HG02798 (cell line): Measurements from ENCODE around the gene CAB39.

ENCODE experiments used
- ATAC-seq: cut with Tn5 transposase; IDR thresholded peaks from one replicate; pipeline ENCODE4 v1.9.1; 2021; ENCODE audit warnings: mild to moderate bottlenecking; ENCODE audit not compliant: unreplicated experiment, poor library complexity

CAB39 gene

GRCh38 chr2:230809677-230810251 lies 97.1 kb downstream of the CAB39 start:
- ATAC-seq: no peak

GRCh38 chr2:230811508-230811907 lies 98.9 kb downstream of the CAB39 start:
- no peak for ATAC-seq

- ATAC-seq: no peak
Observed at GRCh38 chr2:230812033-230812432, 99.4 kb downstream of the CAB39 start.

- no peak for ATAC-seq
Observed at GRCh38 chr2:230814616-230815015, 102.0 kb downstream of the CAB39 start.

GRCh38 chr2:230815088-230815487 lies 102.4 kb downstream of the CAB39 start:
- no peak for ATAC-seq

- ATAC-seq: no peak
Observed at GRCh38 chr2:230816735-230817134, 104.1 kb downstream of the CAB39 start.

- no peak for ATAC-seq
Observed at GRCh38 chr2:230819433-230819832, 106.8 kb downstream of the CAB39 start.

- no peak for ATAC-seq
Observed at GRCh38 chr2:230821261-230821990, 108.8 kb downstream of the CAB39 start.

- ATAC-seq: no peak
Observed at GRCh38 chr2:230821991-230822520, 109.4 kb downstream of the CAB39 start.

- ATAC-seq: no peak
Observed at GRCh38 chr2:230823264-230823964, 110.8 kb downstream of the CAB39 start.

GRCh38 chr2:230824406-230824978 lies 111.8 kb downstream of the CAB39 start:
- ATAC-seq: peak; percentile 59

GRCh38 chr2:230825354-230825753 lies 112.7 kb downstream of the CAB39 start:
- no peak for ATAC-seq

GRCh38 chr2:230827774-230828271 lies 115.2 kb downstream of the CAB39 start:
- ATAC-seq: peak; percentile 24

GRCh38 chr2:230828272-230828961 lies 115.8 kb downstream of the CAB39 start:
- peak; percentile 45 for ATAC-seq

- no peak for ATAC-seq
Observed at GRCh38 chr2:230829293-230829692, 116.7 kb downstream of the CAB39 start.

GRCh38 chr2:230829959-230830358 lies 117.3 kb downstream of the CAB39 start:
- no peak for ATAC-seq

- no peak for ATAC-seq
Observed at GRCh38 chr2:230830428-230830827, 117.8 kb downstream of the CAB39 start.

GRCh38 chr2:230840301-230840700 lies 127.7 kb downstream of the CAB39 start:
- ATAC-seq: no peak

GRCh38 chr2:230842473-230842872 lies 129.8 kb downstream of the CAB39 start:
- no peak for ATAC-seq

GRCh38 chr2:230843132-230843531 lies 130.5 kb downstream of the CAB39 start:
- no peak for ATAC-seq
